Kidney tubule cell (primary cell): ENCODE measurements around the gene SPPL3.
"Not testable (repeated sequence)": the region's sequence is repeated elsewhere in the genome, so short reads cannot be mapped to it uniquely, and the experiment has no call there.

Source experiments
- DNase-seq: peaks from one replicate; pipeline ENCODE4 v3.0.0-alpha.2; 2018; ENCODE audit warnings: low spot score

Gene SPPL3

GRCh38 chr12:120817559-120818330, 86.4 kb downstream of the SPPL3 start:
- DNase-seq: no peak

- no peak for DNase-seq
These were observed 87.8 kb downstream of the SPPL3 start for GRCh38 chr12:120816363-120816762.

- DNase-seq: no peak
These were observed 89.2 kb downstream of the SPPL3 start for GRCh38 chr12:120814903-120815429.

GRCh38 chr12:120814203-120814902, 89.8 kb downstream of the SPPL3 start:
- no peak for DNase-seq

GRCh38 chr12:120813588-120814153, 90.5 kb downstream of the SPPL3 start:
- no peak for DNase-seq

GRCh38 chr12:120810021-120810420, 94.1 kb downstream of the SPPL3 start:
- DNase-seq: no peak

GRCh38 chr12:120804428-120804827, 99.7 kb downstream of the SPPL3 start:
- DNase-seq: no peak

GRCh38 chr12:120801146-120801545, 103.0 kb downstream of the SPPL3 start:
- no peak for DNase-seq

- DNase-seq: peak; percentile 72
These were observed 103.5 kb downstream of the SPPL3 start for GRCh38 chr12:120800665-120801064.

- DNase-seq: no peak
These were observed 104.7 kb downstream of the SPPL3 start for GRCh38 chr12:120799243-120800045.

GRCh38 chr12:120798696-120799095, 105.5 kb downstream of the SPPL3 start:
- no peak for DNase-seq

- DNase-seq: no peak
These were observed 106.2 kb downstream of the SPPL3 start for GRCh38 chr12:120797677-120798642.

GRCh38 chr12:120795441-120796178, 108.5 kb downstream of the SPPL3 start:
- DNase-seq: no peak

- DNase-seq: no peak
These were observed 110.8 kb downstream of the SPPL3 start for GRCh38 chr12:120793357-120793756.

- DNase-seq: not testable (repeated sequence)
These were observed 111.7 kb downstream of the SPPL3 start for GRCh38 chr12:120792456-120792855.

- DNase-seq: no peak
These were observed 112.4 kb downstream of the SPPL3 start for GRCh38 chr12:120791669-120792176.

GRCh38 chr12:120790114-120790513, 114.0 kb downstream of the SPPL3 start:
- no peak for DNase-seq

GRCh38 chr12:120787889-120788288, 116.3 kb downstream of the SPPL3 start:
- DNase-seq: no peak

- no peak for DNase-seq
These were observed 119.4 kb downstream of the SPPL3 start for GRCh38 chr12:120784804-120785203.

- peak; percentile 70 for DNase-seq
These were observed 121.0 kb downstream of the SPPL3 start for GRCh38 chr12:120783197-120783596.
